Urinary bladder (tissue), 4 donors: ENCODE measurements around the gene TNIP2. TPM values are rescaled to one million over a fixed set of nuclear protein-coding genes. Genes with fewer than 3 reads are reported as not detected.

Source experiments
- DNase-seq: peaks from one replicate; pipeline ENCODE4 v3.0.0-alpha.2; 2015; ENCODE audit errors: extremely low spot score
- H3K27ac ChIP-seq: one replicate; pipeline ENCODE4 v1.5.1; 2013; ENCODE audit warnings: low read depth, mild to moderate bottlenecking, moderate library complexity
- H3K36me3 ChIP-seq: one replicate; pipeline ENCODE4 v1.6.1; 2013; ENCODE audit warnings: mild to moderate bottlenecking, moderate library complexity; ENCODE audit not compliant: insufficient read depth
- H3K4me1 ChIP-seq: one replicate; pipeline ENCODE4 v1.6.1; 2013; ENCODE audit warnings: mild to moderate bottlenecking, moderate library complexity; ENCODE audit not compliant: insufficient read depth
- H3K4me3 ChIP-seq: one replicate; pipeline ENCODE4 v1.5.1; 2013; ENCODE audit warnings: low read depth, low read length
- WGBS: extraction: QIAGEN DNeasy Blood & Tissue Kit; methylation state at CpG from one replicate; pipeline ENCODE4 v1.1.7; 2013; 5-methylcytosine and 5-hydroxymethylcytosine counted together
- polyA plus RNA-seq: library from polyadenylated mRNA; stranded (reverse); fragments of 200-250 nt; gene quantifications from one replicate; pipeline ENCODE4 v1.2.3, GENCODE V29; 2013
- total RNA-seq: library from RNA; depleted of rRNA; stranded (reverse); fragments of >200 nt; gene quantifications from one replicate; pipeline ENCODE4 v1.2.3, GENCODE V29; 2014
- donor health status: healthy with polysubstance abuse.
- donor health status: healthy.

Gene TNIP2
- total and polyA plus RNA-seq, 2 donors = 13.1 to 49.8 TPM

DNA sequence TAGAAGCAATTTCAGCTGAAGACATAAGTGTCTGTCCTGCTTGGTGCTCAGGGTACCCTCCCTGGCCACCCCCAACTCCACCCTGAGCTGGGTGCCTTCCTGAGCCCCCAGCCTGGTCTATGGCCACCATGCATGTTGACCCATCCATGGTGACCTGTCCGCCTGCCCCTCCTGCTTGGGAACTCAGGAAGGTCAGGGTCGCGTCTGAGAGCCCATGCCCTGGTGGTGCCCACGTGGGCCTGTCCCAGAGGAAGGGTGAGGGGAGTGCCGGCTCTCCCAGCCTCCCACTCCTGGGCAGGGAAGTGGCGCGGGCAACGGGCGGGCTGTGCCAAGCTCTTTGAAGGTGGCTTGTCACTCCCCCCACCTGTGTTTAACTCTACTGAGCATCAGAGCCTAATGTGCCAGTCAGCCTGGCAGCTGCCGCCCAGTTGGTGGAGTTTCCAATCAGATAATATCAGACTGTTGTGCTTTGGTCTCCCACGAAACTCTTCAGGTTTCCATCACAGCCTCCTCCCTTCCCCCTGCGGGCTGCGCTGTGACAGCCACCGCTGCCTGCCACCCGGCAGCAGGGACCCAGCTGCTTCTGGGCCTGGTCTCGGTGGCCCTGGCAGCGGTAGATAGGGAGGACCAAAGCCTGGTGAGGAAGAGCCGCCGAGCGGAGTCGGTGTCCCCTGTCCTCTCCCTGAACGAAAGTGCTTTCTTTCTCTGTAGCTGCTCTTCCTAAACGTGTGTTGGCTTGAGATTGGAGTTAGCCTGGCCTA is 41.6 kb upstream of the TNIP2 start:
- H3K4me3 ChIP-seq = no peak overlapping the region
- WGBS = 71% methylated on average over 23 of the region's 23 CpGs
- H3K27ac ChIP-seq = peak overlapping the region; percentile 85
- DNase-seq = no peak
- H3K4me1 ChIP-seq = peaks cover 1% of the 10 kb centered on the region
- no peaks in the 10 kb centered on the region for H3K36me3 ChIP-seq

DNA sequence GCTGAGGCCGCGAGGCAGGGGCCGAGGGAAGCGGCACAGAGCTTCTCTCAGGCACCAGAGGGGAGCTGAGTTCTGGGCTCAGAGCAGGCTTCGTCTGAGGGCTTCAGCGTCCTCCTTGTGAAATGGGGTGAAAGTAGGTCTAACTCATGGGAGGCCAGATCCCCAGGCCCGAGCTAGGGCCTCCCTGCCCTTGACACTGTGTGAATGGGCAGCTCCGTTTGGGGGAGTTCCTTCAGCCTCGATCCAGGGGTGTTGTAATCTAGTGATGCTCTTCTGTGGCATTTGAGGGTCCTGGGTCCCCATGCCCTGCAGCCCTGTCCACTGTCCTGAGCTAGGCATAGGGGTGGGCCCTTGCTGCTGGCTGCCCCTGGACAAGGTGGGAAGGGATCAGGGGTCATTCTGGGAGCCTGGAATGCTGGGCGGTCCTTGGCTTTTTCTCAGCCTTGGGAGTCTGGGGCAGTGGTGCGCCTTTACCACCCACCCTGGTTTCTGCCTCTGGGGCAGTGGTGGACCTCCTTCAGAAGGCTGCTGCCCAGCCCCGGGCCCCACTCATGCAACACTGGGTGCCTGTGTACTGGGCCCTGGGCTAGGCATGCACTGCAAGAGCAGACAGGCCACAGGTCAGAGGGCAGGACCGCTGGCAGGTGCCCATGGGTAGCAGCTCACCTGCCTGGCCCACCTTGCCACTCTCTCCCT is 40.9 kb upstream of the TNIP2 start:
- no peak overlapping the region for H3K4me3 ChIP-seq
- no peaks in the 10 kb centered on the region for H3K36me3 ChIP-seq
- peak overlapping the region; percentile 85 for H3K27ac ChIP-seq
- WGBS = 83% methylated on average over 13 of the region's 13 CpGs
- DNase-seq = no peak
- H3K4me1 ChIP-seq = peaks cover 1% of the 10 kb centered on the region

DNA sequence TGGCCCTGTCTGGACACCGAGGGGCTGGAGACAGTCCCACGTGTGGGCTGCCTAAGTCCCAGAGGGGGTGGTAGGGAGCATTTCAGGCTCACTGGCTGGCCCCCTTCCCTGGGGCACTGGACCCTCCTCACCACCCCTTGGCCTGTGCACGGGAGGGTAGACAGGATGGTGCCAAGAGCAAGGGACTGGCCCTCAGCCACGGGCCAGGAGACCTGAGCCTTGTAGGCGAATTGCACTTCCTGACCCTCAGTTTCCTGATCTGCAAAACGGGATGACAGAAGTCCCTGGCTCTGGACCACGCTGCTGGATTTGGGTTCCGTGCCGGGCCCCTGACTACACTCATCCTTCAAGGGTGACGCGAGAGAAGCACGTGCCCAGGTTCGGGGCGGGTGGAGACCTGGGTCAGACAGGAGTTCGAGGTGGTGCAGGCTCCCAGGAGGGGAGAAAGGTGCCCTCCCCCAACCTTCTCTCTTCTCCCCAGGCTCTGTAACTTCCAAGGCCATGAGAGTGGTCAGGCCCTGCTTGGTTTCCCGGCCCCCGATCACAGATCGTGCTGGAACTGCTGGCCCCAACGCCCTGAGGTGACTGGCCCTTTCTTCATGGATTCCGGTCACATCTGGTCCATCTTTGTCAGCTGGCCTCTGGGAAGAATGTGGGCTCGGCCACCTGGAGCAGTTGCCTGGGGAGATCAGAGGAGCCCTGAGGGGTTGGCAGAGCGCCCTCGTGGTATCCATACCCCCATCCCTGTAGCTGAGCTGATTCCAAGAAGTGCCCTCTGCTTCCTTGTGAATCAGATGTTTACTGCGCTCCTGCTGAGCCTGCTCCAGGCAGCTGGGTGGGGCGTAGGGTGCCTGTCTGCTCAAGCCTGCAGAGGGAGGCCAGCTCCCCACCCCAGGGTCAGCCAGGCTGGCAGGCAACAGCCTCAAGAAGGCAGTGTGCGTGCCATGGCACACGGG is 40.0 kb upstream of the TNIP2 start:
- no peak overlapping the region for H3K4me3 ChIP-seq
- WGBS = 79% methylated on average over 27 of the region's 27 CpGs
- H3K36me3 ChIP-seq = no peaks in the 10 kb centered on the region
- peaks cover 1% of the 10 kb centered on the region for H3K4me1 ChIP-seq
- DNase-seq = no peak
- peak overlapping the region; percentile 85 for H3K27ac ChIP-seq

DNA sequence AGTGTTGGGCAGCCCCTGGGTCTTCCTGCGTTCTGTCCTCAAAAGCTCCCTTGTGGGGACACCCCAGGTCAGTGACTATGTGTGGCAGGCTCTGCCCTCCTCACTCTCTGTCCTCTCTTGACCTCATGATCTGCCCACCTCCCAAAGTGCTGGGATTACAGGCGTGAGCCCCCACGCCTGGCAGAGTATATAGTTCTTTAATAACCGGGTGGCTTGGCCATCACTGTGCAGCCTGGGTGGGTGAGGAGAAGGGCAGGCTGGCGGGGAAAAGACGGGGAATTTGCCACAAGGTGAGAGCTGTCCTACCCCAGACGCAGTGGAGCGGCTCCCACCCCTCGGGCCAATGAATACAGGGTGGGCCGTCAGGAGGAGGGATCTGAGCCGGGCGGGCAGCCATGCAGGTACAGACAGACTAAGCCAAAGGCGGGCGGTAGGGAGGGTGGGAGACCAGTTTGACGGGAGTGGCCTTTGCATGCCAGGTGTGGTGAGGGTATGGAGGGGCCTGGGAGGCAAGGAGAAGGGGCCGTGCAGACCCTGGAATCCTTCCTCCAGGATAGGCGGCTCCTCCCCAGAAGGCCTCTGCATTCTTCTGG is 39.3 kb upstream of the TNIP2 start:
- Histone ChIP-seq H3K36me3 (no peaks in the 10 kb centered on the region), H3K27ac (peak overlapping the region; percentile 12), H3K4me3 (no peak overlapping the region), H3K4me1 (peaks cover 1% of the 10 kb centered on the region)
- WGBS = 86% methylated on average over 17 of the region's 17 CpGs
- DNase-seq = no peak

DNA sequence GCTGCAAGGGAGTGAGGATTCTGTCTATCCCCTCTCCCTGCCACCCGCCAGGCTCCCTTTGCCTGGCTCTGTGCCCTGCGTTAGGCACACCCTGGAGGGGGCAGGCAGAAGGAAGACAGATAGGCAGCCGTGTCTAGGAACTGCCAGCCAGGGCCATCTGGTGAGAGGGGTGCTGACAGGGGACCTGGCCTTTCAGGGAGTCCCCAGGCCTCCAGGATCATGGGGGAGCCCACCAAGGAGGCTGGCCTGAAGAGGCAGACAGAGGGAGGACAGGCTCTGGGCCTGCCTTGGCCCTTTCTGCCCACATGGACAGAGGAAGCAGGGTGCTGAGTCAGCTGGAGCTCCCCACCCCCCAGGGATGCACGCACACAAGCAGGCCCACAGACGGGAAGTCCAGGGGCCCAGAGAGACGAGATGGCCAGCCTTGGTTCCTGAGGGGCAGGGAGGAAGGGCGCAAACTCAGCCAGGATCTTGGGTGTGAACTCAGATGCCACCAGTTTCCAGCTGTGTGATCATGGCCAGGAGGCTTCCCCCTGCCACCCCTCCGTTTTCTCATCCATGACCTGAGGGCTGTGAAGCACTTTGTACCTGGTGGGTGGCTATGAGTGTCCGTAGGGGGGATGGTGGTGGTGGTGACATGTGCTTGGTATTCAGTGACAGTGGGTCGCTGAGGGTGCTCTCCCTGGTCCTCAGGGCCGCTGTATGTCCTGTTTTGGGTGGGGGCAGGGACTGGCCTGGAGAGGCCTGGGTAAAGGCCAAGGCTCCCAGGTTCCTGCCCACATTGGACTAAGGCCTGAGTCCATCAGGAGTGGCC is 38.6 kb upstream of the TNIP2 start:
- DNase-seq = no peak
- peak overlapping the region; percentile 43 for H3K27ac ChIP-seq
- H3K36me3 ChIP-seq = no peaks in the 10 kb centered on the region
- 65% methylated on average over 11 of the region's 11 CpGs for WGBS
- H3K4me1 ChIP-seq = peaks cover 1% of the 10 kb centered on the region
- no peak overlapping the region for H3K4me3 ChIP-seq

DNA sequence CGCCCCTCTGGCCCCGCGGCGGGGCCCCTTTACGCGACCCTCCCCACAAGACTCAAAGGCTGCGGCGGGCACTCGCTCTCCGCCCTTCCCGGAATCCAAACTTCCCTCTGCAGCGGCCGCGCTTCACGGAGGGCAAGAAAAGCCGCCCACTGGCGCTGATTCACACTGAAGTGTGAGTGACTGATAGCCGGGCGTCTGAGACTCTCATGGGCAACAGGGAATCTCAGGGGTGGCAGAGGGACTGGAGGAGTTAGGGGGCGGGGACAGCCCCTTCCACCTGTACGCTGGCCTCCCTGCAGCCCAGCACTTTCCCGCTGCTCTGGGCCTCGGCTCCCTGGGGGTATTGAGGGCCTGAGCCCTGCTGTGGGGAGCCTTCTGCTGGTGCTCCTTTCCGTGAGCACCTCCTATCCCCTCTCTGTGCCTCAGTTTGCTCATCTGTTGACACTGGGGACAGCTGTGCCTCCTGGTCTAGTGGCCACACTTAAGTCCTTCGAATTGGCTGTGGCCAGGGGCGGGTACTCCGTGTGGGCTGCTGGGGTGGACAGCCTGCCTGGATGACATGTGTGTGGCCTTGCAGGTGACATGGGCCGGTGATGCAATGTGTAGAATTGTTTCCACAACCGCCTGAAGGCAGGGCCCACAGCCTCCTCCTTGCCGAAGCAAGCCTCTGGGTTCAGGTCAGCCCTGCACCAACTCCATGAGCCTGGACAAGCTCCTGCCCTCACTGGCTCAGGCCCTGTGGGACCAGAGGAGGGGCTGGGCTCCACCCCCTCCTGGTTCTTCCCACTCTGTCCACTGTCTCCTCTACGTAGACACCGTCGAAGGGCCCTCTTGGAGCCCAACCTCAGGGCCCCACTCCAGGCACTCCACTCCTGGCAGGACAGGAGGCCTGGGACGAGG is 37.7 kb upstream of the TNIP2 start:
- no peak for DNase-seq
- peak overlapping the region; percentile 43 for H3K27ac ChIP-seq
- WGBS = 24% methylated on average over 34 of the region's 34 CpGs
- H3K4me3 ChIP-seq = peak overlapping the region; percentile 60
- peaks cover 1% of the 10 kb centered on the region for H3K4me1 ChIP-seq
- no peaks in the 10 kb centered on the region for H3K36me3 ChIP-seq

DNA sequence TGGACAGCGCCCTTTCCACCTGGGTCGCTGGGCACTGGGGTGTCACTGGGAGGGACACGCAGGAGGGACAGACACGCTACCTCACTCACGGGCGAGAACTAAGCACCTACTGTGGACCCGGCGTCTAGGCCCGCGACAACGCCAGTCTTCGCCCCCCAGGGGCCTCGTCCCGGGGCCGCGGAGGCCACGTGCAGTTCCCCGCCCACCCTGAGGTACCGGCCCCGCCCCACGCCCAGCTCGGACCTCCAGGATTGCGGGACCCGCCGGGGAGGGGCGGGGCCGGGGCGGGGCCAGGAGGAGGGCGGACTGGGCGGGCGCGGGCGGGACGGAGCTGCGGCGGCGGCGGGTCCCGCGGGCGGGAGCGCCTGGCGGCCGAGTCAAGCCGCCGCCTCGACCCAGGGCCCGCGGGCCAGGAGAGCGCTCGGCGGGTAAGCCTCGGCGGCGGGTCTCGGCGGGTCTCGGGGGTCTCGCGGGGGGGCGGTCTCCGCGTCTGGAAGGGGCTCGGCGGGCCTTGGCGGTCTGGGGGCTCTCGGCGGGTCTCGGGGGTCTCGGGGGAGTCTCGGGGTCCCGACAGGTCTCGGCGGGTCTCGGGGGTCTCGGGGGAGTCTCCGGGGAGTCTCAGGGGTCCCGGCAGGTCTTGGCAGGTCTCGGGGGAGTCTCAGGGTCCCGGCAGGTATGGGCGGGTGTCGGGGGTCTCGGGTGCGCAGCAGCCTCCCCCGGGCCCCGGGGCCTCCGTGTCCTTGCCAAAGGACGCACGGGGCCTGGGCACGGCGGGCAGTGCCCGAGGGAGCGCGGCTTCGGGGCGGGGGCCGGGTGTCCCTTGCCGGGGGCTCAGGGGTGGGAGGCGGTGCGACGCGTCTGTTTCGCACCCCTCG is 36.8 kb upstream of the TNIP2 start, which contains the start of gene SH3BP2:
Gene SH3BP2 (plus strand): TSS at position 375 of the 875 bp plus-strand sequence. CDS start 27,533 bp downstream, outside the sequence.
- no peak within 1 kb of the TSS for H3K27ac ChIP-seq
- H3K4me3 ChIP-seq = peak within 1 kb of the TSS; percentile 60
- peaks cover 1% of the 10 kb centered on the region for H3K4me1 ChIP-seq
- 7% methylated on average over 104 of the region's 104 CpGs for WGBS
- no peak for DNase-seq
- H3K36me3 ChIP-seq = no peaks in the 10 kb centered on the region

DNA sequence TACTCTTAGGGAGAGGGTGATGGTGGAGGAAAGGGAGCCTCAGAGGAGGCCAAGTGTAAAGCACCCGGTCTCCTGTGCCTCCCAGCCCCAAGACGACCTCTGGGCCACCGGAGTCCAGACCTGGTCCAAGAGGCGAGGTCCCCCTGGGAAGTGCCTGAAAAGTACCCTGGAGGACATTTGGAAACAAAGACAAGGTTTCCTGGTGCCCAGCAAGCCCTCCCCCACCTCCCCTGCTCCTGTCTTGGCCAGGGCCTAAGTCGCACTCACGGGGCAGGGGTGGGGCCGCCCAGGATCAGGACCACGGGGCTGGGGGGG is 36.2 kb upstream of the TNIP2 start:
- DNase-seq = no peak
- 80% methylated on average over 8 of the region's 8 CpGs for WGBS
- Histone ChIP-seq H3K27ac (no peak overlapping the region), H3K4me3 (no peak overlapping the region), H3K4me1 (peaks cover 1% of the 10 kb centered on the region), H3K36me3 (no peaks in the 10 kb centered on the region)

DNA sequence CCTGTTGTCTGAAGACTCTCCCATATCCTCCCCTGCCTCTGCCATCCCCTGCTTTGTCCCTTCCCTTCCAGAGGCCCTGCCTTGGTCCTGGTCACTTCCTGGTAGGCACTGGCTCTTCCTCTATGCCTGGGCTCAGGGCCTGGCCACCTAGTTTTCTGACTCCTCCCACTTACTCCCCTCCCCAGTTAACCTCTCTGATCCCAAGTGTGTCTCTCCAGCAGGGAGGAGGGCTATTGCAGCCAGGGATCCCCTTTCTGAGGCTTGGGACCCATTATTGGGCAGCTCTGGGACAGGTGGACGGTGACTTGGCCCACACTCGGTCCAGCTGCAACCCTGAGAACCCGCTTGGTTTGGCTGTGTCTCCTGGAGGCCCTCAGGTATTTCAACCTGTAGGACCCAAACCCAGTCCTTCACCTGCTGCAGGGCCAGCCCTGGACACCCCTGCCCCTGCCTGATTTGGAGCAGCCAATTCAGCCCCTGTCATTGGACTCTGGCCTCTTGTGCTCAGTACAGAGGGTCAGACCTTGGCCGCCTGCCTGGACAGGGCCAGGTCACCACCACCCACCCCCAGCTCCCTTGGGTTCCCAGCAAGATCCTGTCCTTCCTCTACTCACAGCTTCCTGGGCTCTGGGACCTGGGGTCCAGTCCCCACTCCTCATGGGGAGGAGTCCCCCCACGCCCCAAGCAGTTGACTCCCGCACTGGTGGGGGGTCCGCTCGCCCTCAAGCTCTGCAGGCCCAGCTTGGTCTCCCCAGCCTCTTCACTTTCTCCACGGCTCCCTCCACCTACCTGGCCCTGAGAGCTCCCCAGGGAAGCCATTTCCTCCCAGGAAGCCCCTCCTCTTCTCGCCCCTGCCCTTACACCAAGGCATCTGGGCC is 35.6 kb upstream of the TNIP2 start:
- no peak for DNase-seq
- Histone ChIP-seq H3K4me1 (peaks cover 1% of the 10 kb centered on the region), H3K36me3 (no peaks in the 10 kb centered on the region), H3K4me3 (no peak overlapping the region), H3K27ac (no peak overlapping the region)
- WGBS = 96% methylated on average over 10 of the region's 10 CpGs

DNA sequence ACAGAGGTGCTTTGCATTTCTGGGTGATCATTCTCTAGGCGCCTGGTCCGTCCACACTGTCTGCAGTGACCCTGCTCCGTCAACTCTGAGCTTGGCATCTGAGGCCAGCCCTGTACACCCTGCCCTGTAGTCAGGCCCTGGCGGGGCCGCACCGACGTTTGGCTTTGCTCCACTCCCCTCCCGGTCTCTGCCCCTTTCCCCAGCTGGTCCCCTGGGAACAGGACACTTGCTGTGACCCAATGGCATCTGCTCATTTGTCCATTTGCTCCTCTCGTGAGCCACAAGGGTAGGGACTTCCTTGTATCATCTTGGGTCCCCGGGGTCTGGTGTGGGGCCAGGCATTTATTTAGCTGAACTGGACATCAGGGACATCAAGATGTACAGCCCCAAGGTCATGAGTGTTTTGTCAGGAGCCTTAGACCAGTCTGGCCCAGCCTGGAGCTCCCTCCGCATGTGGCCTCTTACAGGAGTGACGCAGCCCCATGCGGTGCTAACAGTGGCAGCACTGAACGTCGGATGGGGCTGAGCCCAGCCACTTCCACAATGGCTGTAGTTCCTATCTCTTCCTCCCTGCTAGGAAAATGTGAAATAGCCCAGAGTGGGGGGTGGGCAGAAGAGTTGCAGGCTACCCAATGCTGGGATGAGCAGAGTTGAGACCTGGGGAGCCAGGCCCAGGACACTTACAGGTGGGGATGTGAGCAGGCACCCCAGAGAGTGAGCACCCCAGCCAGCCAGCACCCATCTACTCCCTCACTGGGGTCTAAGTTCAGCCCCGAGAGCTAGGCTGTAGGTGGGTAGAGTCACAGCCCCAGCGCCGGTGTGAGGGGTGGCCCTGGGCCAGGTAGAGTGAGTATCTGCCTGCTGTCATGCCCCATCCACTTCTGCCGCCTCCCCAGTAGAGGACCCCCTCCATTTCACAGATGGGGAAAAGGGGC is 34.7 kb upstream of the TNIP2 start:
- no peak overlapping the region for H3K27ac ChIP-seq
- no peak for DNase-seq
- H3K4me1 ChIP-seq = peaks cover 1% of the 10 kb centered on the region
- H3K36me3 ChIP-seq = no peaks in the 10 kb centered on the region
- 78% methylated on average over 19 of the region's 19 CpGs for WGBS
- no peak overlapping the region for H3K4me3 ChIP-seq
